ENCODE results near the gene TCF23. TPM values are rescaled to one million over a fixed set of nuclear protein-coding genes. Genes with fewer than 3 reads are reported as not detected.

Gene TCF23
- total RNA-seq, 1 experiment from 2014 or later: not detected

GRCh38 chr2:27198627-27199026 lies 49.8 kb downstream of the TCF23 start:
- Histone ChIP-seq H3K9me3 (ENCODE audit: insufficient read depth, low read depth) (no peaks in the 10 kb centered on the region), H3K9me2 (ENCODE audit: insufficient read depth) (no peaks in the 10 kb centered on the region), H3K4me3 (no peak overlapping the region), H3F3A (ENCODE audit: insufficient read depth, low read depth) (0 out of 2 replicates have a peak, but pooled peaks cover 4% of the 10 kb centered on the region), H3K4me2 (no peak overlapping the region), H3K27me3 (ENCODE audit: insufficient read depth, low read depth) (no peaks in the 10 kb centered on the region), H3K27ac (no peak overlapping the region), H2AFZ (no peak overlapping the region), H4K20me1 (ENCODE audit: insufficient read depth) (no peaks in the 10 kb centered on the region), H3K36me3 (ENCODE audit: low read depth) (no peaks in the 10 kb centered on the region), H3K79me2 (ENCODE audit: low read depth) (no peaks in the 10 kb centered on the region), H3K4me1 (replicated peaks; ENCODE audit: insufficient read depth) (no peaks in the 10 kb centered on the region)
- POLR2A ChIA-PET (ENCODE audit: unreplicated experiment): interaction anchor here (0.7 kb wide), 1 partner anchor 124 kb away, joined by 3 read pairs; no protein-coding TSS in a partner anchor
- BruUV-seq (replicated peaks): no TSS peak
- no peak for DNase-seq
- TF ChIP-seq EZH2 (IDR thresholded peaks at IDR 0.05; ENCODE audit: low read depth) (no peak), CTCF (conservative IDR thresholded peaks at IDR 0.05) (no peak)
- CTCF ChIA-PET: interaction anchor here (0.5 to 0.7 kb wide), 2 partner anchors 29 to 32 kb away, joined by 3 to 9 read pairs; no protein-coding TSS in a partner anchor
- intact Hi-C loops (cut with micrococcal nuclease; ENCODE audit: unreplicated experiment): no loop called here

GRCh38 chr2:27199241-27199640 lies 50.4 kb downstream of the TCF23 start:
- no TSS peak for BruUV-seq (replicated peaks)
- Histone ChIP-seq H2AFZ (no peak overlapping the region), H3K27ac (no peak overlapping the region), H3K4me2 (no peak overlapping the region), H3K79me2 (ENCODE audit: low read depth) (no peaks in the 10 kb centered on the region), H3K4me1 (replicated peaks; ENCODE audit: insufficient read depth) (no peaks in the 10 kb centered on the region), H3K4me3 (no peak overlapping the region), H3K36me3 (ENCODE audit: low read depth) (no peaks in the 10 kb centered on the region), H3F3A (ENCODE audit: insufficient read depth, low read depth) (0 out of 2 replicates have a peak, but pooled peaks cover 4% of the 10 kb centered on the region), H4K20me1 (ENCODE audit: insufficient read depth) (no peaks in the 10 kb centered on the region), H3K9me3 (ENCODE audit: insufficient read depth, low read depth) (no peaks in the 10 kb centered on the region), H3K27me3 (ENCODE audit: insufficient read depth, low read depth) (no peaks in the 10 kb centered on the region), H3K9me2 (ENCODE audit: insufficient read depth) (no peaks in the 10 kb centered on the region)
- no peak for DNase-seq
- intact Hi-C loops (cut with micrococcal nuclease; ENCODE audit: unreplicated experiment): no loop called here
- ChIA-PET CTCF (interaction anchor here (0.5 to 0.7 kb wide), 2 partner anchors 29 to 32 kb away, joined by 3 to 9 read pairs; no protein-coding TSS in a partner anchor), POLR2A (ENCODE audit: unreplicated experiment) (interaction anchor here (0.7 kb wide), 1 partner anchor 123 kb away, joined by 3 read pairs; no protein-coding TSS in a partner anchor)
- TF ChIP-seq EZH2 (IDR thresholded peaks at IDR 0.05; ENCODE audit: low read depth) (no peak), CTCF (conservative IDR thresholded peaks at IDR 0.05) (no peak)

GRCh38 chr2:27201675-27202074 lies 52.9 kb downstream of the TCF23 start:
- Histone ChIP-seq H3K9me3 (ENCODE audit: insufficient read depth, low read depth) (no peaks in the 10 kb centered on the region), H3K36me3 (ENCODE audit: low read depth) (0 out of 2 replicates have a peak, but pooled peaks cover 5% of the 10 kb centered on the region)

More at GRCh38 chr2:27201675-27202074, 52.9 kb downstream of the TCF23 start:
- DNase-seq: no peak
- ChIA-PET CTCF (interaction anchor here (0.8 kb wide), 1 partner anchor 52 kb away, joined by 4 read pairs; no protein-coding TSS in a partner anchor), POLR2A (ENCODE audit: unreplicated experiment) (interaction anchor here (0.6 kb wide), 1 partner anchor 15 kb away, joined by 3 read pairs; no protein-coding TSS in a partner anchor)
- Histone ChIP-seq H3K4me2 (no peak overlapping the region), H3K4me3 (no peak overlapping the region), H3K27me3 (ENCODE audit: insufficient read depth, low read depth) (no peaks in the 10 kb centered on the region), H3K4me1 (replicated peaks; ENCODE audit: insufficient read depth) (no peaks in the 10 kb centered on the region), H2AFZ (no peak overlapping the region), H3K27ac (no peak overlapping the region), H3F3A (ENCODE audit: insufficient read depth, low read depth) (0 out of 2 replicates have a peak, but pooled peaks cover 4% of the 10 kb centered on the region), H4K20me1 (ENCODE audit: insufficient read depth) (no peaks in the 10 kb centered on the region), H3K9me2 (ENCODE audit: insufficient read depth) (no peaks in the 10 kb centered on the region), H3K79me2 (ENCODE audit: low read depth) (no peaks in the 10 kb centered on the region)
- intact Hi-C loops (cut with micrococcal nuclease; ENCODE audit: unreplicated experiment): no loop called here
- no TSS peak for BruUV-seq (replicated peaks)
- TF ChIP-seq EZH2 (IDR thresholded peaks at IDR 0.05; ENCODE audit: low read depth): no peak
- no peak for TF ChIP-seq CTCF (conservative IDR thresholded peaks at IDR 0.05)

Data from PC-9 (cell line).